ENCODE data around the gene PLCD1.

Gene PLCD1

DNA sequence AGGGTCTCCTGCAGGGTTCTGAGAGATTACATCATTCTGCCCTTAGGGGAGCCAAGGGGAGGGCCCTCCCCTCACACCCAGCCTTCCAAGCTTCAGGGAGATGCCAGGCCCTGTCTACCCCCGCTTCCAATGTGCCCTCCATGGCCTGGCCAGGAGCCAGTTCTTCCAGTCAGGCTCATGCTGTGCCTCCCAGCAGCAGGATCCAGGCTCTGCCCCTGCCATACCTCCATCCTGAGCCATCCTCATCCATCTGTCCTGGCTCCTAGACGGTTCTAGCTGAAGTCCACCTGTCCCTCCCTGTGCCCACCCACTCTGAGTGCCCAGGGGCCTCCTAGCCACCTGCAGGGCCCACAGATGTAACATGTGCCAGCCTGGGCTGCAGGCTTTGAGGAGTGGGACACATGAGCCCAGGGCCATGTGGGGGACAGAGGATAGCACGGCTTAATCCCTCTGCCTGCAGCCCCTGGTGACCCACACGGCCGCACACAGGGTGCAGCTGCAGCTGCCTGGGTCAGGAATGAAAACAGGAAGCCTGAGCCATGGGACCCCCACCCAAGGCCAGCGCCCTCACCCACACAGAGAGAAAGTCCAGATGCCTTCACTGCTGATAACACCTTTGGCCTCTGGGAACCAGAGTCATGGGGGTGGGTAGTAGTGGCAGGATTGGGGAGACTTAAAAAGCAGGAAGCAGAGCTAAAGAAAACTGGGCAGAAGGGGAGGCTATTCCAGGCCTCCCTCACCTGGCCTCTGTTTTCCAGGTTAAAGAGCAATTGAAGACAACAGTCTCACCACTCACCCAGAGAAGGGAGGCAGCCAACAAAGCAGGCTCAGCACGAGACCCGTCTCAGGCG is 11.8 kb downstream of the PLCD1 start:
- H3K27ac ChIP-seq: no peak overlapping the region

GRCh38 chr3:38016847-38017444 is 12.5 kb downstream of the PLCD1 start:
- TF ChIP-seq CTCF (IDR thresholded peaks at IDR 0.05) (no peak), ZFX (IDR thresholded peaks at IDR 0.05; ENCODE audit: borderline replicate concordance) (no peak)
- H3K27ac ChIP-seq: no peak overlapping the region

More for the DNA sequence above, 11.8 kb downstream of the PLCD1 start:
- TF ChIP-seq CTCF (IDR thresholded peaks at IDR 0.05): no peak
- no peak for TF ChIP-seq ZFX (IDR thresholded peaks at IDR 0.05; ENCODE audit: borderline replicate concordance)

DNA sequence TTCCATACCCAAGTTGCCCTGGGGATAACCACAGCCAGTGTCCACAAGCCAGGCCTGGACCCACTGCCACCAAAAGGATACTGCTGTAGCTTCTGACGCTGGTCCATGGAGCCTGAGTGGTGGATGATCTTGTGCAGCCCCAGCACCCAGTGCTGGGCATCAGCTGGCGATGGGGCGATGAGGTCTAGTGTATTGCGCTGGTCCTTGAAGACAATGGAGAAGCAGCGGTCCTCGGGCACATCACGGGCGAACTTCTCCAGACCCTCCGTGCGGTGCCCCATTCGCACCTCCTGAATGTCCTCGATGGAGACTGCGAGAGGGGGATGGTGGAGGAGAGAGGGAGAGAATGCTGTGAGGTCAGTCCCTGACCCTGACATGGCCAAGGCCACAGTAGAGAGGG is 13.0 kb downstream of the PLCD1 start:
- H3K27ac ChIP-seq: no peak overlapping the region
- no peak for TF ChIP-seq CTCF (IDR thresholded peaks at IDR 0.05)
- no peak for TF ChIP-seq ZFX (IDR thresholded peaks at IDR 0.05; ENCODE audit: borderline replicate concordance)

DNA sequence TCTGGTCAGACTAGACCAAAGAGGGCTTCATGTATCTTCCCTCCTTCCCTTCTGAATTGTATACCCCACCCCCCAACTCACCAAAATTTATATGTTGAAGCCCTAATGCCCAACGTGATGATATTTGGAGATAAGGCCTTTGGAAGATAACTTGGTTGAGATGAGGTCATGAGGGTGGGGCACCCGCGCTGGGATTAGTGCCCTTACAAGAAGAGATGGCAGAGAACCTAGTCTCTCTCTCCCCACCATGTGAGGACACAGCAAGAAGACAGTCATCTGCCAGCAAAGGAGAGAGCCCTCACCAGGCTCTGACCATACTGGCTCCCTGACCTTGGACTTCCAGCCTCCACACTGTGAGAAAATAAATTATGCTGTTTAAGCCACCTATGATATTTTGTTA is 13.5 kb downstream of the PLCD1 start:
- TF ChIP-seq CTCF (IDR thresholded peaks at IDR 0.05): no peak
- no peak for TF ChIP-seq ZFX (IDR thresholded peaks at IDR 0.05; ENCODE audit: borderline replicate concordance)
- no peak overlapping the region for H3K27ac ChIP-seq

DNA sequence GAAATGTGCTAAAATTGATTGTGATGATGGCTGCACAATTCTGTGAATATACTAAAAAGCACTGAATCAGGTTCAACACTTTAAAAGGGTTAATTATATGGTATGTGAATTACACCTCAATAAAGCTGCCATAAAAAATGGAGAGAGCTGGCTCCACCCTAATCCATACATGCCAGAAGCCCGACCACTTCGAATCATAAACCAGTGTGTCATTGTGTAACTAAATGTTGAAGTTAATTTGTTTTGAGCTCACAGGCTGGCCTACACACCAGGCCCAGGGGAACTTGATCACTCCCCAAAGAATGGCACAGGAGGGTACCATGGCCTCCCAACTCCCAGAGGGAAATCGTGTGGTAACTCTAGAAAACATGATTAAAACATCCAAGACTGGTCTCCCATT is 14.0 kb downstream of the PLCD1 start:
- no peak for TF ChIP-seq CTCF (IDR thresholded peaks at IDR 0.05)
- TF ChIP-seq ZFX (IDR thresholded peaks at IDR 0.05; ENCODE audit: borderline replicate concordance): no peak
- no peak overlapping the region for H3K27ac ChIP-seq

GRCh38 chr3:38011111-38011510 is 18.3 kb downstream of the PLCD1 start:
- TF ChIP-seq ZFX (IDR thresholded peaks at IDR 0.05; ENCODE audit: borderline replicate concordance) (no peak), CTCF (IDR thresholded peaks at IDR 0.05) (no peak)
- H3K27ac ChIP-seq: no peak overlapping the region
